Measurements from ENCODE around the gene CYTH2. TPM values are rescaled to one million over a fixed set of nuclear protein-coding genes. Genes with fewer than 3 reads are reported as not detected.
A peak's percentile ranks its signal among the peaks of the same experiment; 100 is the strongest.

Gene CYTH2
- total and polyA plus RNA-seq, 2 experiments from 2014 or later = 138 to 179 TPM

GRCh38 chr19:48444129-48444935, 24.8 kb upstream of the CYTH2 start:
- DNase-seq (ENCODE audit: low read depth in 1 of 2, low spot score in 1 of 2) = no peak
- H3K4me1 ChIP-seq (ENCODE audit: low read depth) = peaks cover 4% of the 10 kb centered on the region
- H3K36me3 ChIP-seq = peaks cover 10% of the 10 kb centered on the region
- H3K27me3 ChIP-seq = no peaks in the 10 kb centered on the region
- H3K4me3 ChIP-seq = peak overlapping the region; percentile 82
- TF ChIP-seq, protein P1, sequence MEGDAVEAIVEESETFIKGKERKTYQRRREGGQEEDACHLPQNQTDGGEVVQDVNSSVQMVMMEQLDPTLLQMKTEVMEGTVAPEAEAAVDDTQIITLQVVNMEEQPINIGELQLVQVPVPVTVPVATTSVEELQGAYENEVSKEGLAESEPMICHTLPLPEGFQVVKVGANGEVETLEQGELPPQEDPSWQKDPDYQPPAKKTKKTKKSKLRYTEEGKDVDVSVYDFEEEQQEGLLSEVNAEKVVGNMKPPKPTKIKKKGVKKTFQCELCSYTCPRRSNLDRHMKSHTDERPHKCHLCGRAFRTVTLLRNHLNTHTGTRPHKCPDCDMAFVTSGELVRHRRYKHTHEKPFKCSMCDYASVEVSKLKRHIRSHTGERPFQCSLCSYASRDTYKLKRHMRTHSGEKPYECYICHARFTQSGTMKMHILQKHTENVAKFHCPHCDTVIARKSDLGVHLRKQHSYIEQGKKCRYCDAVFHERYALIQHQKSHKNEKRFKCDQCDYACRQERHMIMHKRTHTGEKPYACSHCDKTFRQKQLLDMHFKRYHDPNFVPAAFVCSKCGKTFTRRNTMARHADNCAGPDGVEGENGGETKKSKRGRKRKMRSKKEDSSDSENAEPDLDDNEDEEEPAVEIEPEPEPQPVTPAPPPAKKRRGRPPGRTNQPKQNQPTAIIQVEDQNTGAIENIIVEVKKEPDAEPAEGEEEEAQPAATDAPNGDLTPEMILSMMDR (IDR thresholded peaks at IDR 0.05; ENCODE audit: low read depth, low read length) = no peak
- peak overlapping the region; percentile 76 for H3K27ac ChIP-seq
- no peaks in the 10 kb centered on the region for H3K9me3 ChIP-seq (ENCODE audit: low read depth)

DNA sequence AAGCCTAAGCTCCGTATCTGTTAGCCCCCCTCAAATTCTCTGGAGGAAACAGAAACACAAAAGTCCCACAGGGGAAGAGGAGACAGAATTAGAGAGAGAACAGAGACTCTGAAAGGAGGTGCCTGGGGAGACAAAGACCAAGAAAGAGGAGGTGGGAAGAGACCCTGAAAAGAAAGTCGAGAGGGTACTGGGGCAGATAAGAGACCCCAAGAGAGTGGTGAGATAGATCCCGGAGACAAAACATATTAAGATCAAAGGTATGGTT, 24.3 kb upstream of the CYTH2 start:
- H3K9me3 ChIP-seq (ENCODE audit: low read depth) = no peaks in the 10 kb centered on the region
- H3K27me3 ChIP-seq = no peaks in the 10 kb centered on the region
- peak in 1 of 2 donors; percentile 10 for DNase-seq (ENCODE audit: low read depth in 1 of 2, low spot score in 1 of 2)
- peak overlapping the region; percentile 76 for H3K27ac ChIP-seq
- H3K36me3 ChIP-seq = peaks cover 10% of the 10 kb centered on the region
- TF ChIP-seq, protein P1 (IDR thresholded peaks at IDR 0.05; ENCODE audit: low read depth, low read length) = no peak
- peak overlapping the region; percentile 82 for H3K4me3 ChIP-seq
- peaks cover 4% of the 10 kb centered on the region for H3K4me1 ChIP-seq (ENCODE audit: low read depth)

- no peaks in the 10 kb centered on the region for H3K27me3 ChIP-seq
- peak overlapping the region; percentile 76 for H3K27ac ChIP-seq
- no peaks in the 10 kb centered on the region for H3K9me3 ChIP-seq (ENCODE audit: low read depth)
- peak; percentile 75 to 96 for DNase-seq (ENCODE audit: low read depth in 1 of 2, low spot score in 1 of 2)
- H3K36me3 ChIP-seq = peaks cover 10% of the 10 kb centered on the region
- TF ChIP-seq, protein P1 (IDR thresholded peaks at IDR 0.05; ENCODE audit: low read depth, low read length) = peak; percentile 71
- peaks cover 4% of the 10 kb centered on the region for H3K4me1 ChIP-seq (ENCODE audit: low read depth)
- H3K4me3 ChIP-seq = peak overlapping the region; percentile 82
These were observed 23.9 kb upstream of the CYTH2 start for GRCh38 chr19:48445256-48445605.

- peaks cover 10% of the 10 kb centered on the region for H3K36me3 ChIP-seq
- peak; percentile 97 for DNase-seq (ENCODE audit: low read depth in 1 of 2, low spot score in 1 of 2)
- peak within 1 kb of the TSS; percentile 82 for H3K4me3 ChIP-seq
- TF ChIP-seq, protein P1 (IDR thresholded peaks at IDR 0.05; ENCODE audit: low read depth, low read length) = peak; percentile 7
- H3K4me1 ChIP-seq (ENCODE audit: low read depth) = peaks cover 4% of the 10 kb centered on the region
- H3K27me3 ChIP-seq = no peaks in the 10 kb centered on the region
- peak within 1 kb of the TSS; percentile 76 for H3K27ac ChIP-seq
- H3K9me3 ChIP-seq (ENCODE audit: low read depth) = no peaks in the 10 kb centered on the region
These were observed 23.3 kb upstream of the CYTH2 start, which contains the start of gene GRWD1 for GRCh38 chr19:48445606-48446481. GRWD1 (plus strand) TSS chr19:48445983; CDS start chr19:48446006, 23 bp downstream.

- Histone ChIP-seq H3K27me3 (no peaks in the 10 kb centered on the region), H3K9me3 (ENCODE audit: low read depth) (no peaks in the 10 kb centered on the region), H3K4me1 (ENCODE audit: low read depth) (peaks cover 4% of the 10 kb centered on the region), H3K27ac (peak overlapping the region; percentile 76), H3K4me3 (peak overlapping the region; percentile 82), H3K36me3 (peaks cover 15% of the 10 kb centered on the region)
- no peak for DNase-seq (ENCODE audit: low read depth in 1 of 2, low spot score in 1 of 2)
- TF ChIP-seq, protein P1 (IDR thresholded peaks at IDR 0.05; ENCODE audit: low read depth, low read length) = no peak
These were observed 22.6 kb upstream of the CYTH2 start for GRCh38 chr19:48446579-48446978.

Data from cardiac muscle cell (in vitro differentiated cells and primary cell).